GM12865 (cell line): Measurements from ENCODE around the gene C4orf50.
"Not testable (repeated sequence)": the region's sequence is repeated elsewhere in the genome, so short reads cannot be mapped to it uniquely, and the experiment has no call there.

Experiments used
- DNase-seq: peaks from one replicate; pipeline ENCODE4 v3.0.0; 2010; ENCODE audit warnings: low read depth
- H3K4me3 ChIP-seq: 2 replicates; pipeline ENCODE4 v1.5.1; 2011; ENCODE audit warnings: mild to moderate bottlenecking, low read depth, low read length, control low read depth
- TF ChIP-seq, protein P1 (sequence below): IDR thresholded peaks from 2 replicates; pipeline ENCODE4 v1.5.1; 2011; ENCODE audit warnings: low read length, control low read depth, low read depth, inconsistent platforms; ENCODE audit not compliant: insufficient read depth; ENCODE audit errors: missing control alignments

C4orf50 gene

DNA sequence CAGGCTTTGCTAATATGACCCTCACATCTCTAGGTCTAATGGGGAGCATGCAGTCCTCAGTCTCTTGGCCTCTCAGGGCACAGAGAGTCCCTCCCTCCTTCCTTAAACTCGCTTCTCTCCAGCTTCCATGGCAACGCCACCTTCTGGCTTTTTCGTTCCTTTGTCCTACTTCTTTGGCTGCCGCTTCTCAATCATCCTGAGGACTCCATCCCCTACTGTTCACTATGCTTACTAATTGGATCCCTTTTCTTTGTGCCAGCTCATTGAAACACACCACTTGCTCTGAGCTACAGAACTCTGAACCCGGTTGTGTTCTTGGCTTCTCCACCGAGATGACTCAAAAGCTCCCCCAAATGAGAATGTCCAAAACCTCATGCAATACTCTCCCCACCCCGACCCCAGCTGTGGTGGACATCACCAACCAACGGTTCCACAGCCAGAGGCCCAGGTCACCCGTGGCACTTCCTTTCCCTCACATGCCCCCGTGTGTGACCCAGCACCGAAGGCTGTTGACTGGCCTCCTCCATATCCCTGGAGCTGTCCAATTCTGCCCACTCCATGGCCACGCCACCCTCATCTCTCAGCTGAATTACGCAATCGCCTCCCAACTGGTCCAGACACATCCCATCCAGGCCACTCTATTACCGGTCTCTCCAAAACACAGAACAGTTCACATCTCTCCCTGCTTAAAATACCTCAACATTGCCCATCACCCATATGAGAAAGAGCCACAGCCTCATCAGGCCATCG lies 160.0 kb downstream of the C4orf50 start:
- TF ChIP-seq, protein P1, sequence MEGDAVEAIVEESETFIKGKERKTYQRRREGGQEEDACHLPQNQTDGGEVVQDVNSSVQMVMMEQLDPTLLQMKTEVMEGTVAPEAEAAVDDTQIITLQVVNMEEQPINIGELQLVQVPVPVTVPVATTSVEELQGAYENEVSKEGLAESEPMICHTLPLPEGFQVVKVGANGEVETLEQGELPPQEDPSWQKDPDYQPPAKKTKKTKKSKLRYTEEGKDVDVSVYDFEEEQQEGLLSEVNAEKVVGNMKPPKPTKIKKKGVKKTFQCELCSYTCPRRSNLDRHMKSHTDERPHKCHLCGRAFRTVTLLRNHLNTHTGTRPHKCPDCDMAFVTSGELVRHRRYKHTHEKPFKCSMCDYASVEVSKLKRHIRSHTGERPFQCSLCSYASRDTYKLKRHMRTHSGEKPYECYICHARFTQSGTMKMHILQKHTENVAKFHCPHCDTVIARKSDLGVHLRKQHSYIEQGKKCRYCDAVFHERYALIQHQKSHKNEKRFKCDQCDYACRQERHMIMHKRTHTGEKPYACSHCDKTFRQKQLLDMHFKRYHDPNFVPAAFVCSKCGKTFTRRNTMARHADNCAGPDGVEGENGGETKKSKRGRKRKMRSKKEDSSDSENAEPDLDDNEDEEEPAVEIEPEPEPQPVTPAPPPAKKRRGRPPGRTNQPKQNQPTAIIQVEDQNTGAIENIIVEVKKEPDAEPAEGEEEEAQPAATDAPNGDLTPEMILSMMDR = no peak
- DNase-seq = no peak
- H3K4me3 ChIP-seq = no peak overlapping the region

DNA sequence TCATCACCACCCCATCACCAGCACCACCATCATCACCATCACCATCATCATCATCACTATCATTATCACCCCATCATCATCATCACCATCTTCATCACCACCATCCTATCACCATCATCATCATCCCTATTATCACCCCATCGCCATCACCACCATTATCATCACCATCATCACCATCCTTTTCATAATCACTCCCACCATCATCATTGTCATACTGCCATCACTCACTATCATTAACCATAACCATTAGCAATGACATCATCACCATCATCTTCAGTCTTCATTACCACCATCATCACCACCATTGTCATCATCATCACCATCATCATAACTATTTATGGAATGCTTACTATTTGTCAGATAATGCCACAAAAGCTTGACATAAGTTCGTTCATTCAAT lies 161.0 kb downstream of the C4orf50 start:
- TF ChIP-seq, protein P1 = no peak
- H3K4me3 ChIP-seq = no peak overlapping the region
- DNase-seq = no peak

DNA sequence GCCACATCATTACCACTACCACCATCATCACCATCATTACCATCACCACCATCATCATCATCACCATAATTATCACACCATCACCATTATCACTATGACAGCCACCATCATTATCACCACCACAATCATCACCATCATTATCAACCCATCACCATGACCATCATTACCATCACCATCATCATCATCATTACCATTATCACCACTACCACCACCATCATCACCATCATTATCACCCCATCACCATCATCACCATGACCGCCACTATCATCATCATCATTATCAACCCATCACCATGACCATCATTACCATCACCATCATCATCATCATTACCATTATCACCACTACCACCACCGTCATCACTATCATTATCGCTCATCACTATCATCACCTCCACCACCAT lies 161.9 kb downstream of the C4orf50 start:
- not testable (repeated sequence) for H3K4me3 ChIP-seq, DNase-seq

DNA sequence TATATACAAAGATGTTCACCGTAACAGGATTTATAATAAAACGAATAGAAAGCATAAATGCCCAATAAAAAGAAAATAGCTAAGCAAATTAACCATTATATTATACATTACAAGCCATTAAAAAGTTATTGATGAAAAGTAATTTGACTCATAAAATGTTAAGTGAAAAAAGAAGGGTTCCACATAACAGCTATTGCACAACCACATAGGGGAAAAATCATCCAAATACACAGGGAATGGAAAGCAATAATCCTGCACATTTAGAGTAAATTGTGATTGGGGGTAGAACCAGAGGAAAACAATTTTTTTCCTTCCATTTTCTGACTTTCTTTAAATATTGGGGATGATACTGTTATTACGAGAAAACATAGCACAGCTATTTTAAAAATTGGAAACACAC lies 163.3 kb downstream of the C4orf50 start:
- no peak overlapping the region for H3K4me3 ChIP-seq
- TF ChIP-seq, protein P1 = no peak
- DNase-seq = no peak

DNA sequence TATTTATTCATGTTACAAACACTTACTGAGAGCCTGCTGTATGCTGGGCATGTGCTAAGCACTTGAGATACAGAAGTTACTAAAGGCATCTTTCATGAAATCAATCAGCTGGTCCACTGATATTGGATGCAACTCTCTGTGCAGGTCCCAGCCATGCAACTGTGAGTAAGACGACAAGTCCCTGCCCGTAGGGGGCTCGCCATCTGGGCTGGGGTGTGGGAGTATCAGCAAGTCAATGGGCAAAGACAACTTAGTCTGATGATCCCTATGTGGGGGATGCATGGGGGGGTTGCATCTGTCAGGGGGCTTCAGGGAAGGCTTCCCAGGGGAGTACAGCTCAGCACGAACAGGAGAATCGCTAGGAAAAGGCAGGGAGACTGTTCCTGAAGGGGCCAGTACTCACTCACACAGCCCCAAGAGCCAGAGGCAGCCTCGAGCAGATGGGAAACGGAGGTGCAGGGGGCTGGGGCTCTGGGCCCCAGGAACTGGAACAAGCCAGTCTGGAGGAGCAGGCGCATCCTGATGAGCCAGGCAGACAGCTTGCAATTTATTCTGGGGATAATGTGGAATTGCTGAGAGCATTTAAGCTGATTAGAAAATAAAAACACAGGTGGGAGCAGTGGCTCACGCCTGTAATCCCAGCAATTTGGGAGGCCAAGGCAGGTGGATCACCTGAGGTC lies 165.6 kb downstream of the C4orf50 start:
- no peak for DNase-seq
- no peak overlapping the region for H3K4me3 ChIP-seq
- TF ChIP-seq, protein P1 = no peak

DNA sequence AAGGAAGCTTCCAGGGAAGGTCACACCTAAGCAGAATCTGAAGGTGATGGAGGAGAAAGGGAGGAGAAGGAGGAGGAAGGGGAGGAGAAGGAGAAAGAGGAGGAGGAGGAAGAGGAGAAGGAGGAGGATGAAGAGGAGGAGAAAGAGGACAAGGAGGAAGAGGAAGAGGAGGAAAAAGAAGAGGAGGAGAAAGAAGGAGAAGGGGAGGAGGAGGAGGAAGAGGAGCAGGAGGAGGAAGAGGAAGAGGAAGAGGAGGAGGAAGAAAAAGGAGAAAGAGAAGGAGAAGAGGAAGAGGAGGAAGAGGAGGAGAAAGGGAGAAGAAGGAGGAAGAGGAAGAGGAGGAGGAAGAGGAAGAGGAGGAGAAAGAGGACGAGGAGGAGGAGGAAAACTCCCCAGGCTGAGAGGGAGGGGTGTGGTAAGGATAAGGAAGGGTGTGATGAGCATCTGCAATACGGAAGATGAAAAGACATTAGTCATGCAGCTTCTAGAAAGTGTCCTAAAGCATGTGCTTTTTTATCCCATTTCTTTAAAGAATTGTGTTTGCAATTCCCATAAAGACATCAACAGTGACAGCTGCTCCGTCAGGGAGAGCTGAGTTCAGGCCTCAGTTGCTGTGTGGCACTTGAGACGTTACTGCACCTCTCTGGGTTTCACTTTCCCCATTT lies 166.5 kb downstream of the C4orf50 start:
- TF ChIP-seq, protein P1 = no peak
- no peak for DNase-seq
- H3K4me3 ChIP-seq = no peak overlapping the region
